Uterus (tissue), 4 donors: ENCODE data around the gene BTBD10. TPM values are rescaled to one million over a fixed set of nuclear protein-coding genes. Genes with fewer than 3 reads are reported as not detected.
A peak's percentile ranks its signal among the peaks of the same experiment; 100 is the strongest.

ENCODE experiments used
- DNase-seq, 2 donors: peaks; one replicate each; pipeline ENCODE4 v3.0.0-alpha.2; 2019 to 2020
- H3K27ac ChIP-seq, 2 donors: fragments of 200-600 bp; sonication (generic); 1 replicate in 1 of 2; 2 replicates in 1 of 2; pipeline ENCODE4 v1.5.1; 2016 to 2018
- H3K27me3 ChIP-seq, 2 donors: fragments of 200-600 bp; sonication (generic); one replicate each; pipeline ENCODE4 v1.5.1; 2018 to 2019; ENCODE audit warnings: control low read depth in 1 of 2
- H3K36me3 ChIP-seq, 2 donors: fragments of 200-600 bp; sonication (generic); one replicate each; pipeline ENCODE4 v1.5.1; 2019; ENCODE audit warnings: control low read depth in 1 of 2
- H3K4me1 ChIP-seq, 2 donors: fragments of 200-600 bp; sonication (generic); one replicate each; pipeline ENCODE4 v1.5.1; 2018 to 2019; ENCODE audit warnings: control low read depth in 1 of 2
- H3K4me3 ChIP-seq, 2 donors: fragments of 200-600 bp; sonication (generic); 1 replicate in 1 of 2; 2 replicates in 1 of 2; pipeline ENCODE4 v1.5.1; 2018 to 2019; ENCODE audit warnings: mild to moderate bottlenecking in 1 of 2
- H3K9me3 ChIP-seq, 2 donors: fragments of 200-600 bp; sonication (generic); one replicate each; pipeline ENCODE4 v1.5.1; 2019; ENCODE audit warnings: control low read depth in 1 of 2
- CTCF ChIP-seq, 4 experiments: fragments of 200-600 bp in 2 of 4; fragments of 450-650 bp in 2 of 4; sonication (generic) in 2 of 4; IDR thresholded peaks; one replicate each; pipeline ENCODE4 v1.5.1; 2016 to 2019; ENCODE audit warnings: antibody characterized with exemption in 4 of 4, mild to moderate bottlenecking in 2 of 4, moderate library complexity in 1 of 4
- POLR2A ChIP-seq, 2 donors: fragments of 450-650 bp; IDR thresholded peaks; one replicate each; pipeline ENCODE4 v1.6.1; 2016; ENCODE audit warnings: antibody characterized with exemption in 2 of 2, mild to moderate bottlenecking in 1 of 2, moderate library complexity in 1 of 2
- intact Hi-C: fragments of 100-400 bp; cut with DNase I; formaldehyde crosslinking; loops from one replicate; pipeline ENCODE4 v1.15.1; 2023; ENCODE audit warnings: low total_unique reads
- total RNA-seq, 4 donors: library from RNA; depleted of rRNA in 3 of 4; stranded (reverse); fragments of >200 nt in 3 of 4; gene quantifications; one replicate each; pipeline versions ENCODE4 v1.1.0 to v1.2.4, GENCODE V29; 2014 to 2023
- donor health status: DM: yes; HTN: yes; CAD: no.

Gene BTBD10
- total RNA-seq, 4 donors from 2014 or later = 41.2 to 237 (median 76.7) TPM

- Histone ChIP-seq H3K4me3 (peak overlapping the region in 1 of 2 donors; percentile 28), H3K27ac (peak overlapping the region; percentile 52 to 66), H3K27me3 (no peaks in the 10 kb centered on the region), H3K4me1 (no peaks in the 10 kb centered on the region), H3K9me3 (no peaks in the 10 kb centered on the region), H3K36me3 (no peaks in the 10 kb centered on the region)
- no peak for DNase-seq
- intact Hi-C loops = no loop called here
- TF ChIP-seq POLR2A (IDR thresholded peaks at IDR 0.05) (no peak), CTCF (IDR thresholded peaks at IDR 0.05) (no peak)
Measured at GRCh38 chr11:13338427-13339069, 124.5 kb downstream of the BTBD10 start.

DNA sequence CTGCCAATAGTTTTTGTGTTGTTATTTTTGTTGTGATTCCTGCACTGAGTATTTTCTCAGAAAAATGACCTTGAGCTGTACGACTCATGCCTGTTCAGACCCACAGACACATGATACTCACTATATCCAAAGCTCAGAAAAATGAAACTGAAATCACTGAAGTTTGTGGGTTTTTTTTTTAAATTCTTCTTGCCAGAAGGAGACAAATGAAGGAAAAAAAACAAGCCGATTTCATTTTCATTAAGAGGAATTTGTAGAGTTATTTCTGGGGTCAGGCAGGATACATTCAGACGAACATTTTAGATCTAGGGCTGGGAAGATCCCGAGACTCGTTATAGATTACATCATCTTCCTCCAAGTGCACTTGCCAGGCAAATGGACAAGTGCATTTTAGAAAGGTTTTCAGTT is 125.0 kb downstream of the BTBD10 start:
- no peaks in the 10 kb centered on the region for H3K4me1 ChIP-seq
- no peak for DNase-seq
- peak overlapping the region; percentile 52 to 66 for H3K27ac ChIP-seq
- no peaks in the 10 kb centered on the region for H3K36me3 ChIP-seq
- peak overlapping the region in 1 of 2 donors; percentile 28 for H3K4me3 ChIP-seq
- TF ChIP-seq POLR2A (IDR thresholded peaks at IDR 0.05) (no peak), CTCF (IDR thresholded peaks at IDR 0.05) (no peak)
- no peaks in the 10 kb centered on the region for H3K9me3 ChIP-seq
- no peaks in the 10 kb centered on the region for H3K27me3 ChIP-seq
- intact Hi-C loops = no loop called here

Other genes starting within 250 kb of the BTBD10 start
- gene BMAL1, start 185.4 kb downstream of the BTBD10 start, total RNA-seq = 100 to 1,000 TPM in 1 of 4 donors, 10 to 100 TPM in 3; 15.8 to 125 (median 24.4) TPM
- not detected for gene PTH, start 32.8 kb upstream of the BTBD10 start, total RNA-seq
- gene FAR1, start 205.4 kb upstream of the BTBD10 start, total RNA-seq = 100 to 1,000 TPM in 1 of 4 donors, 10 to 100 TPM in 3; 34.8 to 148 (median 69.5) TPM